Measurements from ENCODE around the gene TOR1B. TPM values are rescaled to one million over a fixed set of nuclear protein-coding genes. Genes with fewer than 3 reads are reported as not detected.

TOR1B gene
- total and polyA plus RNA-seq, 2 of the 4 experiments (the other 2 are of a cell fraction), result 15.6 to 21.0 TPM

DNA sequence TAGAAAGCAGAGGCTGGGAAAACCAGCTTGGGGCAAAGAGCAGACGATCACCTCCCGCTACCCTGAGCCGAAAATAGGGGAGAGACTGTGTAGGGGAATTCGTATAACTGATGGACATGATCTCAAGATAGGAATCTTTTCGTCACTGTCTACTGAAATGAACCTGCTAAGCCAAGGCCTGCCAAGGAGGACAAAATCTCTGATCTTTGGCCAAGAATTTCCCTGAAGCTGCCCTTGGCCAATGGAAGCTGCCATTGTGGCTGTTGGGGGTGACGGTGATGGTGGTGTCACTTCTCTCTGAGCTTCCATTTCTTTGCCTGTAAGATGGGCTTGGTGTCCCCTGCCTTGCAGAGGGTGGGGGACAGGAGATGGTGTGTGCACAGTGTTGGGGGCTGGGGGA lies 46.8 kb upstream of the TOR1B start:
- Histone ChIP-seq H3K56ac (ENCODE audit: extremely low read depth, insufficient read depth, low read length) (no peak overlapping the region), H2AK9ac (replicated peaks; ENCODE audit: low read depth, low read length, poor library complexity) (no peak overlapping the region), H3K4ac (ENCODE audit: low read depth, low read length) (0 out of 2 replicates have a peak overlapping the region, but pooled peaks have one; percentile 19), H4K8ac (ENCODE audit: low read depth in 2 of 2, low read length in 2 of 2) (no peak overlapping the region), H4K20me1 (ENCODE audit: insufficient read depth, low read length) (no peaks in the 10 kb centered on the region), H3K14ac (replicated peaks; ENCODE audit: low read depth, low read length) (no peak overlapping the region), H3K36me3 (ENCODE audit: control insufficient read depth, insufficient read depth, low read length) (no peaks in the 10 kb centered on the region), H3K27ac (ENCODE audit: insufficient read depth, low read length) (no peak overlapping the region), H2BK20ac (ENCODE audit: low read depth, low read length) (no peak overlapping the region), H3K4me2 (ENCODE audit: low read depth, low read length) (no peak overlapping the region), H4K91ac (ENCODE audit: insufficient read depth, low read depth, low read length) (peak overlapping the region; percentile 34; the same call in 1 of the 2 replicates), H2BK120ac (ENCODE audit: low read depth, low read length) (no peak overlapping the region), H2AFZ (replicated peaks; ENCODE audit: low read length, poor library complexity) (no peak overlapping the region), H2AK5ac (ENCODE audit: low read depth, low read length) (no peak overlapping the region), H3K27me3 (ENCODE audit: control insufficient read depth, insufficient read depth, low read length) (0 out of 2 replicates have a peak, but pooled peaks cover 3% of the 10 kb centered on the region), H3K4me1 (ENCODE audit: control insufficient read depth, insufficient read depth, low read length) (peaks cover 10% of the 10 kb centered on the region), H3K79me1 (ENCODE audit: low read depth in 1 of 2, low read length in 2 of 2) (peaks cover 0 to 3% of the 10 kb centered on the region in 2 experiments; a peak in 2 of 4 replicates), H3K23ac (ENCODE audit: low read depth, low read length) (no peak overlapping the region), H2BK15ac (ENCODE audit: low read depth, low read length) (no peak overlapping the region), H4K5ac (ENCODE audit: low read depth, low read length) (no peak overlapping the region), H3K9ac (ENCODE audit: low read depth, low read length) (no peak overlapping the region), H3K9me3 (ENCODE audit: control insufficient read depth, insufficient read depth, low read length) (no peaks in the 10 kb centered on the region), H3K18ac (ENCODE audit: low read depth, low read length) (no peak overlapping the region), H3K9me1 (ENCODE audit: insufficient read depth, low read length) (0 out of 2 replicates have a peak, but pooled peaks cover 4% of the 10 kb centered on the region), H2BK5ac (ENCODE audit: low read depth, low read length, poor library complexity, severe bottlenecking) (no peak overlapping the region), H3K4me3 (ENCODE audit: insufficient read depth, low read depth, low read length) (no peak overlapping the region)
- CTCF ChIA-PET, result interaction anchor here (1.0 kb wide), 1 partner anchor 19 kb away, joined by 3 read pairs; no protein-coding TSS in a partner anchor
- ATAC-seq (ENCODE audit: low read depth) (no peak), DNase-seq (no peak)
- WGBS, 2 experiments (ENCODE audit: extremely low coverage in 2 of 2, insufficient read length in 1 of 2), result 96% methylated on average over 3 of the region's 6 CpGs; no CpG with 5 or more reads in 1 of the 2 experiments
- BruUV-seq (replicated peaks), result no TSS peak
- POLR2A ChIA-PET (ENCODE audit: unreplicated experiment), result no interaction called here
- intact Hi-C loops (cut with micrococcal nuclease), result no loop called here
- in situ Hi-C loops (cut with MboI; ENCODE audit: low sequenced_read_pairs), result no loop called here
- TF ChIP-seq FOS (IDR thresholded peaks at IDR 0.05; ENCODE audit: low read depth, low read length) (no peak), RFX5 (IDR thresholded peaks at IDR 0.05; ENCODE audit: low read depth, low read length) (no peak), MAZ (IDR thresholded peaks at IDR 0.05; ENCODE audit: borderline replicate concordance, low read depth, low read length) (no peak), SMC3 (IDR thresholded peaks at IDR 0.05; ENCODE audit: low read depth, low read length) (no peak), USF2 (IDR thresholded peaks at IDR 0.05; ENCODE audit: low read depth, low read length) (no peak), CHD1 (IDR thresholded peaks at IDR 0.05; ENCODE audit: low read depth, low read length) (no peak)
- TF ChIP-seq, protein P1, sequence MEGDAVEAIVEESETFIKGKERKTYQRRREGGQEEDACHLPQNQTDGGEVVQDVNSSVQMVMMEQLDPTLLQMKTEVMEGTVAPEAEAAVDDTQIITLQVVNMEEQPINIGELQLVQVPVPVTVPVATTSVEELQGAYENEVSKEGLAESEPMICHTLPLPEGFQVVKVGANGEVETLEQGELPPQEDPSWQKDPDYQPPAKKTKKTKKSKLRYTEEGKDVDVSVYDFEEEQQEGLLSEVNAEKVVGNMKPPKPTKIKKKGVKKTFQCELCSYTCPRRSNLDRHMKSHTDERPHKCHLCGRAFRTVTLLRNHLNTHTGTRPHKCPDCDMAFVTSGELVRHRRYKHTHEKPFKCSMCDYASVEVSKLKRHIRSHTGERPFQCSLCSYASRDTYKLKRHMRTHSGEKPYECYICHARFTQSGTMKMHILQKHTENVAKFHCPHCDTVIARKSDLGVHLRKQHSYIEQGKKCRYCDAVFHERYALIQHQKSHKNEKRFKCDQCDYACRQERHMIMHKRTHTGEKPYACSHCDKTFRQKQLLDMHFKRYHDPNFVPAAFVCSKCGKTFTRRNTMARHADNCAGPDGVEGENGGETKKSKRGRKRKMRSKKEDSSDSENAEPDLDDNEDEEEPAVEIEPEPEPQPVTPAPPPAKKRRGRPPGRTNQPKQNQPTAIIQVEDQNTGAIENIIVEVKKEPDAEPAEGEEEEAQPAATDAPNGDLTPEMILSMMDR (conservative IDR thresholded peaks at IDR 0.05; ENCODE audit: low read depth, low read length), result no peak
- TF ChIP-seq, protein P2, sequence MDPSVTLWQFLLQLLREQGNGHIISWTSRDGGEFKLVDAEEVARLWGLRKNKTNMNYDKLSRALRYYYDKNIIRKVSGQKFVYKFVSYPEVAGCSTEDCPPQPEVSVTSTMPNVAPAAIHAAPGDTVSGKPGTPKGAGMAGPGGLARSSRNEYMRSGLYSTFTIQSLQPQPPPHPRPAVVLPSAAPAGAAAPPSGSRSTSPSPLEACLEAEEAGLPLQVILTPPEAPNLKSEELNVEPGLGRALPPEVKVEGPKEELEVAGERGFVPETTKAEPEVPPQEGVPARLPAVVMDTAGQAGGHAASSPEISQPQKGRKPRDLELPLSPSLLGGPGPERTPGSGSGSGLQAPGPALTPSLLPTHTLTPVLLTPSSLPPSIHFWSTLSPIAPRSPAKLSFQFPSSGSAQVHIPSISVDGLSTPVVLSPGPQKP (IDR thresholded peaks at IDR 0.05; ENCODE audit: borderline replicate concordance, low read depth, low read length), result no peak
- dilution Hi-C loops (cut with HindIII; ENCODE audit: low sequenced_read_pairs, unreplicated experiment), result no loop called here

Measured in IMR-90 (cell line).